H1 (cell line): ENCODE measurements around the gene MAP3K13. TPM values are rescaled to one million over a fixed set of nuclear protein-coding genes. Genes with fewer than 3 reads are reported as not detected.

Experiments
- CTCF ChIA-PET: fragments of 300-600 bp; sonication (Branson Sonifier 250); formaldehyde crosslinking; loops from one replicate; lab custom pipeline; 2021; ENCODE audit not compliant: partially characterized antibody; lab: Charles Lee
- POLR2A ChIA-PET: fragments of 300-600 bp; sonication (Branson Sonifier 250); formaldehyde crosslinking; loops from one replicate; lab custom pipeline; 2021; ENCODE audit warnings: inconsistent platforms; ENCODE audit not compliant: partially characterized antibody; lab: Charles Lee
- DNase-seq, 2 experiments: peaks; one replicate each; pipeline versions ENCODE4 v3.0.0 to v3.0.0-alpha.2; 2010 to 2022; ENCODE audit warnings: low spot score in 2 of 2, low read depth in 1 of 2, mixed read lengths in 1 of 2
- FAIRE-seq: peaks from 2 replicates; lab custom pipeline; 2011; peaks lifted over from hg19 to GRCh38; lab: Jason Lieb, UNC
- H2AFZ ChIP-seq: 2 replicates; pipeline ENCODE4 v1.8.1; 2012; ENCODE audit warnings: low read length, inconsistent platforms
- H2AK5ac ChIP-seq: 2 replicates; pipeline ENCODE4 v1.6.1; 2013; ENCODE audit warnings: low read depth, low read length
- H2BK120ac ChIP-seq: replicated peaks from 2 replicates; pipeline ENCODE3; 2013; ENCODE audit warnings: low read depth, low read length, inconsistent platforms
- H2BK12ac ChIP-seq: 2 replicates; pipeline ENCODE4 v1.6.1; 2013; ENCODE audit warnings: low read depth, low read length
- H2BK15ac ChIP-seq: 2 replicates; pipeline ENCODE4 v1.6.1; 2013; ENCODE audit warnings: low read length
- H2BK20ac ChIP-seq: 2 replicates; pipeline ENCODE4 v1.6.1; 2013; ENCODE audit warnings: low read length
- H2BK5ac ChIP-seq: 2 replicates; pipeline ENCODE4 v1.6.1; 2013; ENCODE audit warnings: low read depth, low read length
- H3K14ac ChIP-seq: 2 replicates; pipeline ENCODE4 v1.6.1; 2013; ENCODE audit warnings: inconsistent platforms; ENCODE audit not compliant: insufficient read length
- H3K18ac ChIP-seq: 2 replicates; pipeline ENCODE4 v1.6.1; 2013; ENCODE audit warnings: low read length; ENCODE audit errors: extremely low read depth
- H3K23ac ChIP-seq: 2 replicates; pipeline ENCODE4 v1.6.1; 2013; ENCODE audit warnings: inconsistent platforms; ENCODE audit not compliant: insufficient read length
- H3K23me2 ChIP-seq: 2 replicates; pipeline ENCODE4 v1.6.1; 2013; ENCODE audit warnings: low read depth, low read length
- H3K27ac ChIP-seq: 2 replicates; pipeline ENCODE4 v1.6.1; 2011; ENCODE audit warnings: low read depth, low read length, inconsistent platforms
- H3K27me3 ChIP-seq, 4 experiments: replicated peaks in 1 of 4; 1 replicate in 1 of 4; 2 replicates in 3 of 4; pipeline versions ENCODE4 v1.6.1 to v1.8.1; 2011 to 2013; ENCODE audit warnings: low read length in 3 of 4, mild to moderate bottlenecking in 3 of 4, inconsistent platforms in 2 of 4, mixed read lengths in 2 of 4, moderate library complexity in 1 of 4; ENCODE audit not compliant: control insufficient read depth in 3 of 4, insufficient read depth in 3 of 4; ENCODE audit errors: extremely low read depth in 1 of 4
- H3K36me3 ChIP-seq, 4 experiments: 2 replicates each; pipeline versions ENCODE4 v1.6.1 to v1.8.1; 2011 to 2013; ENCODE audit warnings: mild to moderate bottlenecking in 4 of 4, low read length in 3 of 4, moderate library complexity in 2 of 4, control low read depth in 1 of 4, inconsistent platforms in 1 of 4; ENCODE audit not compliant: insufficient read depth in 4 of 4, control insufficient read depth in 2 of 4
- H3K4ac ChIP-seq: replicated peaks from 2 replicates; pipeline ENCODE3; 2013; ENCODE audit warnings: low read length, low read depth, mixed read lengths, inconsistent platforms; ENCODE audit not compliant: insufficient read length
- H3K4me1 ChIP-seq, 4 experiments: replicated peaks in 1 of 4; 1 replicate in 1 of 4; 2 replicates in 3 of 4; pipeline versions ENCODE4 v1.6.1 to v1.8.1; 2011 to 2013; ENCODE audit warnings: low read length in 3 of 4, inconsistent platforms in 2 of 4, mixed read lengths in 1 of 4; ENCODE audit not compliant: insufficient read depth in 4 of 4, control insufficient read depth in 3 of 4
- H3K4me2 ChIP-seq, 2 experiments: 2 replicates each; pipeline versions ENCODE4 v1.6.1 to v1.8.1; 2011 to 2013; ENCODE audit warnings: low read depth in 2 of 2, low read length in 2 of 2, control low read depth in 1 of 2, inconsistent platforms in 1 of 2, mild to moderate bottlenecking in 1 of 2; ENCODE audit not compliant: insufficient read depth in 1 of 2
- H3K4me3 ChIP-seq, 4 experiments: fragments of 200-600, 300-600 bp in 1 of 4; sonication (generic), shearing (Covaris generic), sonication (Bioruptor Twin) in 1 of 4; 2 replicates each; pipeline versions ENCODE4 v1.5.1 to v1.8.1; 2011 to 2016; ENCODE audit warnings: low read length in 4 of 4, low read depth in 3 of 4, control low read depth in 2 of 4, inconsistent platforms in 2 of 4, mild to moderate bottlenecking in 2 of 4, mixed read lengths in 1 of 4, moderate library complexity in 1 of 4; ENCODE audit not compliant: insufficient read depth in 2 of 4; ENCODE audit errors: extremely low read depth in 1 of 4
- H3K56ac ChIP-seq: replicated peaks from 2 replicates; pipeline ENCODE3; 2013; ENCODE audit warnings: low read depth, mild to moderate bottlenecking, mixed read lengths, low read length, inconsistent platforms; ENCODE audit not compliant: insufficient read length
- H3K79me1 ChIP-seq: 2 replicates; pipeline ENCODE4 v1.6.1; 2013; ENCODE audit warnings: low read depth, low read length, control low read depth
- H3K79me2 ChIP-seq, 2 experiments: 2 replicates each; pipeline versions ENCODE4 v1.6.1 to v1.8.1; 2012 to 2013; ENCODE audit warnings: low read length in 2 of 2, mild to moderate bottlenecking in 2 of 2, inconsistent platforms in 1 of 2; ENCODE audit not compliant: insufficient read depth in 2 of 2, control insufficient read depth in 1 of 2
- H3K9ac ChIP-seq, 4 experiments: replicated peaks in 1 of 4; 1 replicate in 1 of 4; 2 replicates in 3 of 4; pipeline versions ENCODE4 v1.6.1 to v1.8.1; 2011 to 2013; ENCODE audit warnings: low read depth in 3 of 4, low read length in 3 of 4, control low read depth in 2 of 4, mild to moderate bottlenecking in 2 of 4, moderate library complexity in 2 of 4, inconsistent platforms in 1 of 4; ENCODE audit errors: extremely low read depth in 1 of 4
- H3K9me3 ChIP-seq, 2 experiments: 2 replicates each; pipeline versions ENCODE4 v1.6.1 to v1.8.1; 2012 to 2013; ENCODE audit warnings: mild to moderate bottlenecking in 2 of 2, moderate library complexity in 2 of 2, control low read depth in 1 of 2, inconsistent platforms in 1 of 2, low read depth in 1 of 2, low read length in 1 of 2, mixed read lengths in 1 of 2; ENCODE audit not compliant: insufficient read depth in 2 of 2
- H4K20me1 ChIP-seq, 2 experiments: replicated peaks in 1 of 2; 2 replicates each; pipeline versions ENCODE3 to v1.8.1; 2011 to 2013; ENCODE audit warnings: inconsistent platforms in 2 of 2, low read length in 2 of 2, mild to moderate bottlenecking in 1 of 2; ENCODE audit not compliant: insufficient read depth in 2 of 2, control insufficient read depth in 1 of 2
- H4K5ac ChIP-seq: 2 replicates; pipeline ENCODE4 v1.6.1; 2013; ENCODE audit warnings: low read length, low read depth, mixed read lengths, inconsistent platforms; ENCODE audit not compliant: insufficient read length
- H4K8ac ChIP-seq: 2 replicates; pipeline ENCODE4 v1.8.0; 2013; ENCODE audit warnings: mild to moderate bottlenecking, moderate library complexity, low read length, inconsistent platforms; ENCODE audit not compliant: insufficient read depth; ENCODE audit errors: extremely low read depth
- H4K91ac ChIP-seq: replicated peaks from 2 replicates; pipeline ENCODE3; 2013; ENCODE audit warnings: low read length, mixed read lengths, inconsistent platforms; ENCODE audit not compliant: insufficient read length
- ASH2L ChIP-seq: fragments of 200-600, 300-600 bp; sonication (generic); IDR thresholded peaks from one replicate; pipeline ENCODE4 v1.7.1; 2017; ENCODE audit warnings: low read length
- ATF3 ChIP-seq: IDR thresholded peaks from 2 replicates; pipeline ENCODE4 v1.6.1; 2011; ENCODE audit warnings: low read depth, mild to moderate bottlenecking, low read length; ENCODE audit not compliant: insufficient read depth
- BCL11A ChIP-seq, 2 experiments: IDR thresholded peaks; one replicate each; pipeline ENCODE4 v1.6.1; 2011; ENCODE audit warnings: low read depth in 2 of 2, low read length in 2 of 2, mild to moderate bottlenecking in 2 of 2
- EZH2 ChIP-seq: fragments of 200-600 bp; sonication (generic); IDR thresholded peaks from 2 replicates; pipeline ENCODE4 v1.7.1; 2012; ENCODE audit warnings: low read depth, mild to moderate bottlenecking, moderate library complexity, low read length, inconsistent platforms; ENCODE audit not compliant: severe bottlenecking
- GTF2F1 ChIP-seq: IDR thresholded peaks from 2 replicates; pipeline ENCODE4 v1.6.1; 2012; ENCODE audit warnings: low read depth, low read length, improper control_type of control experiment, borderline replicate concordance
- HDAC6 ChIP-seq: IDR thresholded peaks from one replicate; pipeline ENCODE4 v1.7.1; 2012; ENCODE audit warnings: low read depth, mild to moderate bottlenecking, inconsistent platforms, low read length, moderate library complexity
- JUN ChIP-seq: IDR thresholded peaks from 2 replicates; pipeline ENCODE4 v1.6.1; 2011; ENCODE audit warnings: low read depth, mild to moderate bottlenecking, improper control_type of control experiment, low read length
- NANOG ChIP-seq: IDR thresholded peaks from 2 replicates; pipeline ENCODE4 v1.6.1; 2011; ENCODE audit warnings: low read length, low read depth, mild to moderate bottlenecking, inconsistent platforms; ENCODE audit not compliant: insufficient read depth, poor library complexity, severe bottlenecking
- POLR2AphosphoS5 ChIP-seq: IDR thresholded peaks from 2 replicates; pipeline ENCODE4 v1.6.1; 2011; ENCODE audit warnings: low read depth, low read length
- RAD21 ChIP-seq, 2 experiments: IDR thresholded peaks in 1 of 2; conservative IDR thresholded peaks in 1 of 2; 2 replicates each; pipeline ENCODE4 v1.6.1; 2011; ENCODE audit warnings: low read depth in 2 of 2, low read length in 2 of 2, improper control_type of control experiment in 1 of 2, inconsistent platforms in 1 of 2, mild to moderate bottlenecking in 1 of 2, moderate library complexity in 1 of 2
- RFX5 ChIP-seq: IDR thresholded peaks from 2 replicates; pipeline ENCODE4 v1.6.1; 2011; ENCODE audit warnings: low read depth, low read length, improper control_type of control experiment, borderline replicate concordance
- SUZ12 ChIP-seq: fragments of 200-600 bp; sonication (generic); IDR thresholded peaks from 2 replicates; pipeline ENCODE4 v1.6.1; 2012; ENCODE audit warnings: mild to moderate bottlenecking, inconsistent platforms, low read length, moderate library complexity, mixed read lengths
- TEAD4 ChIP-seq: IDR thresholded peaks from 2 replicates; pipeline ENCODE4 v1.6.1; 2012; ENCODE audit warnings: low read depth, low read length, inconsistent platforms, mixed read lengths
- WGBS, 2 experiments: shearing (Covaris generic) in 1 of 2; methylation state at CpG; one replicate each; pipeline versions ENCODE4 v1.1.6 to v1.1.7; 2013 to 2015; ENCODE audit warnings: low lambda C conversion rate in 2 of 2, mixed read lengths in 2 of 2, inconsistent platforms in 1 of 2, low coverage in 1 of 2, missing lambda C conversion rate in 1 of 2; ENCODE audit not compliant: insufficient replicate concordance in 2 of 2, insufficient coverage in 1 of 2, insufficient read length in 1 of 2; ENCODE audit errors: extremely low coverage in 1 of 2, missing lambda C conversion rate in 1 of 2; 5-methylcytosine and 5-hydroxymethylcytosine counted together
- polyA plus RNA-seq, 7 experiments: library from polyadenylated mRNA; depleted of rRNA in 3 of 7; stranded (reverse) in 5 of 7; unstranded in 2 of 7; fragments of >200 nt in 5 of 7; fragments of 200-250 nt in 2 of 7; gene quantifications; 1 replicate in 5 of 7; 2 replicates in 1 of 7; 4 replicates in 1 of 7; pipeline versions ENCODE4 v1.2.1 to v1.2.3, GENCODE V29; 2011 to 2013; ENCODE audit warnings: missing spikeins in 2 of 7, mixed read lengths in 2 of 7
- total RNA-seq: library from RNA; stranded (reverse); fragmentation: NEBNext Ultra II Directional; extraction: Animal tissue kit (Norgen Biotek cat#: 25700); gene quantifications from 2 replicates; pipeline ENCODE4 v1.2.1, GENCODE V29; 2021

Gene MAP3K13
- total and polyA plus RNA-seq, 2 of the 8 experiments (the other 6 are each of a cell fraction or from before 2014, with no cell fraction given), result 6.8 to 17.9 TPM

DNA sequence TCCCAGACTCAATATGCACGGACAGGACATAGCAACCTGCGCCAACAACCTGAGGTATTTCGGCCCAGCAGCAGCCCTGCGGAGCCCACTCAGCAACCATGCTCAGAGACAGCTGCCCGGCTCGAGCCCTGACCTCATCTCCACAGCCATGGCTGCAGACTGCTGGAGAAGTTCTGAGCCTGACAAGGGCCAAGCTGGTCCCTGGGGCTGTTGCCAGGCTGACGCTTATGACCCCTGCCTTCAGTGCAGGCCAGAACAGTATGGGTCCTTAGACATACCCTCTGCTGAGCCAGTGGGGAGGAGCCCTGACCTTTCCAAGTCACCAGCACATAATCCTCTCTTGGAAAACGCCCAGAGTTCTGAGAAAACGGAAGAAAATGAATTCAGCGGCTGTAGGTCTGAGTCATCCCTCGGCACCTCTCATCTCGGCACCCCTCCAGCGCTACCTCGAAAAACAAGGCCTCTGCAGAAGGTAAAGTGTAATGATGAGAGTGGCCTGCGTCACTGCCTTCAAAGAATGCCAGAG, 110.4 kb downstream of the MAP3K13 start:
- Histone ChIP-seq H3K27me3 (no peaks in the 10 kb centered on the region), H2AFZ (no peak overlapping the region), H4K91ac (no peak overlapping the region), H3K9me3 (no peaks in the 10 kb centered on the region), H3K4me2 (no peak overlapping the region), H3K36me3 (no peaks in the 10 kb centered on the region), H4K8ac (no peak overlapping the region), H2BK5ac (no peak overlapping the region), H3K9ac (no peak overlapping the region), H3K4me3 (no peak overlapping the region), H2BK15ac (no peak overlapping the region), H3K23me2 (no peaks in the 10 kb centered on the region), H3K4me1 (peaks cover 0 to 4% (median 3%) of the 10 kb centered on the region in 4 experiments; a peak in 3 of 7 replicates), H3K56ac (no peak overlapping the region), H3K79me1 (no peaks in the 10 kb centered on the region), H3K4ac (no peak overlapping the region), H3K27ac (no peak overlapping the region), H3K23ac (no peak overlapping the region), H2BK20ac (no peak overlapping the region), H3K14ac (no peak overlapping the region), H2AK5ac (no peak overlapping the region), H3K18ac (no peak overlapping the region), H2BK12ac (no peak overlapping the region), H2BK120ac (no peak overlapping the region), H4K20me1 (no peaks in the 10 kb centered on the region), H3K79me2 (no peaks in the 10 kb centered on the region), H4K5ac (no peak overlapping the region)
- CTCF ChIA-PET, result interaction anchor here (0.9 to 3.6 kb wide), 2 partner anchors 11 to 12 kb away, joined by 3 to 12 read pairs; no protein-coding TSS in a partner anchor
- POLR2A ChIA-PET, result interaction anchor here (1.7 kb wide), 1 partner anchor 26 kb away, joined by 3 read pairs; the partner anchor contains the start of gene TMEM41A
- WGBS, 2 experiments, result 92% methylated on average over 15 of the region's 15 CpGs; no CpG with 5 or more reads in 1 of the 2 experiments
- DNase-seq (no peak), FAIRE-seq (no peak)
- no peak for TF ChIP-seq GTF2F1
- TF ChIP-seq ASH2L, result no peak
- no peak for TF ChIP-seq JUN
- TF ChIP-seq TEAD4, result no peak
- TF ChIP-seq SUZ12, result no peak
- no peak for TF ChIP-seq NANOG
- TF ChIP-seq EZH2, result no peak
- no peak for TF ChIP-seq RAD21 (IDR thresholded peaks at IDR 0.05 in 1 of 2, conservative IDR thresholded peaks at IDR 0.05 in 1 of 2; ENCODE audit: low read depth in 2 of 2, low read length in 2 of 2)
- no peak for TF ChIP-seq POLR2AphosphoS5
- TF ChIP-seq RFX5, result no peak
- no peak for TF ChIP-seq HDAC6
- no peak for TF ChIP-seq ATF3
- no peak for TF ChIP-seq BCL11A (IDR thresholded peaks at IDR 0.05; ENCODE audit: low read depth in 2 of 2, low read length in 2 of 2)
